A549 (cell line): Measurements from ENCODE around the gene SMYD5. TPM values are rescaled to one million over a fixed set of nuclear protein-coding genes. Genes with fewer than 3 reads are reported as not detected.

Source experiments
- ATAC-seq, 2 experiments: fragments of 200-7000 bp in 1 of 2; fragments of >200 bp in 1 of 2; cut with Nextera tagmentation in 1 of 2; cut with Tn5 transposase in 1 of 2; 3 replicates each; pipeline versions ENCODE4 v1.8.0 to v1.9.1; 2018 to 2020; ENCODE audit warnings: mild to moderate bottlenecking in 1 of 2, moderate library complexity in 1 of 2
- CTCF ChIA-PET: fragments of 300-600 bp; sonication (Branson Sonifier 250); formaldehyde crosslinking; extraction: SDS; loops from one replicate; lab custom pipeline; 2021; ENCODE audit warnings: antibody characterized with exemption, inconsistent platforms; lab: Yijun Ruan, JAX
- POLR2A ChIA-PET: fragments of 350-600 bp; formaldehyde crosslinking; extraction: SDS; loops from one replicate; lab custom pipeline; 2021; ENCODE audit warnings: antibody characterized with exemption, inconsistent platforms; lab: Yijun Ruan, JAX
- DNase-seq, 2 experiments: peaks; one replicate each; pipeline versions ENCODE4 v3.0.0 to v3.0.0-alpha.2; 2011 to 2016; ENCODE audit warnings: low read depth in 1 of 2, low spot score in 1 of 2
- FAIRE-seq: peaks from 2 replicates; lab custom pipeline; 2011; peaks lifted over from hg19 to GRCh38; lab: Jason Lieb, UNC
- H3K27ac ChIP-seq, 2 experiments: fragments of >200 bp; sonication (Bioruptor Twin); formaldehyde crosslinking; 3 replicates each; pipeline ENCODE4 v1.5.1; 2016 to 2017
- H3K4me1 ChIP-seq: fragments of >200 bp; sonication (Bioruptor Twin); formaldehyde crosslinking; 3 replicates; pipeline ENCODE4 v1.6.1; 2016
- H3K4me2 ChIP-seq: fragments of >200 bp; sonication (Bioruptor Twin); formaldehyde crosslinking; 3 replicates; pipeline ENCODE4 v1.6.1; 2016
- H3K4me3 ChIP-seq: fragments of >200 bp; sonication (Bioruptor Twin); formaldehyde crosslinking; 3 replicates; pipeline ENCODE4 v1.5.1; 2016
- H3K9me3 ChIP-seq: fragments of >200 bp; sonication (Bioruptor Twin); formaldehyde crosslinking; 3 replicates; pipeline ENCODE4 v1.6.1; 2016
- BCL3 ChIP-seq: fragments of >200 bp; sonication (Bioruptor Twin); formaldehyde crosslinking; IDR thresholded peaks from 3 replicates; pipeline ENCODE4 v1.6.1; 2016
- BHLHE40 ChIP-seq: IDR thresholded peaks from 2 replicates; pipeline ENCODE4 v1.6.1; 2012; ENCODE audit warnings: low read depth, low read length, inconsistent platforms
- CEBPB ChIP-seq, 2 experiments: fragments of >200 bp in 1 of 2; sonication (Bioruptor Twin) in 1 of 2; formaldehyde crosslinking in 1 of 2; IDR thresholded peaks; 2 replicates each; pipeline ENCODE4 v1.6.1; 2012 to 2016
- CHD4 ChIP-seq: fragments of 200-600 bp; sonication (generic); IDR thresholded peaks from 2 replicates; pipeline ENCODE4 v1.6.1; 2016; ENCODE audit warnings: antibody characterized with exemption, mild to moderate bottlenecking, borderline replicate concordance
- E2F6 ChIP-seq: IDR thresholded peaks from 2 replicates; pipeline ENCODE4 v1.6.1; 2012; ENCODE audit warnings: low read depth, borderline replicate concordance
- EP300 ChIP-seq, 2 experiments: fragments of >200 bp; sonication (Bioruptor Twin); formaldehyde crosslinking; IDR thresholded peaks; 2 replicates in 1 of 2; 3 replicates in 1 of 2; pipeline ENCODE4 v1.6.1; 2016 to 2017
- ESRRA ChIP-seq: fragments of 150-350 bp; IDR thresholded peaks from 2 replicates; pipeline ENCODE4 v1.6.1; 2014; ENCODE audit warnings: mild to moderate bottlenecking, low read length, borderline replicate concordance
- FOSB ChIP-seq: fragments of 250-450 bp; sonication (Bioruptor Pico); IDR thresholded peaks from 2 replicates; pipeline ENCODE4 v1.5.0; 2020; ENCODE audit warnings: mild to moderate bottlenecking, moderate library complexity
- FOXS1 ChIP-seq: fragments of 250-450 bp; sonication (Bioruptor Pico); IDR thresholded peaks from 2 replicates; pipeline ENCODE4 v1.5.0; 2020; ENCODE audit warnings: mild to moderate bottlenecking, moderate library complexity
- GATA3 ChIP-seq: IDR thresholded peaks from 2 replicates; pipeline ENCODE4 v1.6.1; 2012; ENCODE audit warnings: borderline replicate concordance
- JUN ChIP-seq, 2 experiments: fragments of >200 bp; sonication (Bioruptor Twin); formaldehyde crosslinking; IDR thresholded peaks; 2 replicates in 1 of 2; 3 replicates in 1 of 2; pipeline ENCODE4 v1.6.1; 2016 to 2017
- KDM5A ChIP-seq: fragments of 200-600 bp; sonication (generic); IDR thresholded peaks from 2 replicates; pipeline ENCODE4 v1.6.1; 2016; ENCODE audit warnings: antibody characterized with exemption, mild to moderate bottlenecking
- MYC ChIP-seq: IDR thresholded peaks from 2 replicates; pipeline ENCODE4 v1.6.1; 2012; ENCODE audit warnings: mild to moderate bottlenecking, inconsistent platforms, low read length, improper control_type of control experiment, borderline replicate concordance
- NFE2L2 ChIP-seq: fragments of 150-350 bp; conservative IDR thresholded peaks from 2 replicates; pipeline ENCODE4 v1.6.1; 2014; ENCODE audit warnings: low read length
- NR3C1 ChIP-seq: fragments of >200 bp; sonication (Bioruptor Twin); formaldehyde crosslinking; IDR thresholded peaks from 3 replicates; pipeline ENCODE4 v1.6.1; 2017
- PHF8 ChIP-seq: fragments of 200-600 bp; sonication (generic); IDR thresholded peaks from 2 replicates; pipeline ENCODE4 v1.6.1; 2016; ENCODE audit warnings: low read depth, mild to moderate bottlenecking, antibody characterized with exemption, moderate library complexity, borderline replicate concordance
- POLR2A ChIP-seq: IDR thresholded peaks from 2 replicates; pipeline ENCODE4 v1.6.1; 2012; ENCODE audit warnings: mild to moderate bottlenecking, low read length
- POLR2AphosphoS2 ChIP-seq: conservative IDR thresholded peaks from 2 replicates; pipeline ENCODE4 v1.6.1; 2012; ENCODE audit warnings: low read length, improper control_type of control experiment, inconsistent platforms
- RAD21 ChIP-seq, 2 experiments: fragments of >200 bp in 1 of 2; sonication (Bioruptor Twin) in 1 of 2; formaldehyde crosslinking in 1 of 2; IDR thresholded peaks in 1 of 2; conservative IDR thresholded peaks in 1 of 2; 2 replicates in 1 of 2; 3 replicates in 1 of 2; pipeline ENCODE4 v1.6.1; 2012 to 2018; ENCODE audit warnings: inconsistent platforms in 1 of 2
- RCOR1 ChIP-seq: fragments of 150-350 bp; IDR thresholded peaks from 2 replicates; pipeline ENCODE4 v1.6.1; 2014; ENCODE audit warnings: antibody characterized with exemption, low read length, low read depth
- RFX5 ChIP-seq: fragments of 450-650 bp; IDR thresholded peaks from 2 replicates; pipeline ENCODE4 v1.7.1; 2014; ENCODE audit warnings: antibody characterized with exemption, mild to moderate bottlenecking, moderate library complexity
- RNF2 ChIP-seq: fragments of 200-600 bp; sonication (generic); IDR thresholded peaks from 2 replicates; pipeline ENCODE4 v1.6.1; 2016; ENCODE audit warnings: low read depth, mild to moderate bottlenecking, antibody characterized with exemption, moderate library complexity, borderline replicate concordance
- SMC3 ChIP-seq: fragments of >200 bp; sonication (Bioruptor Twin); formaldehyde crosslinking; IDR thresholded peaks from 3 replicates; pipeline ENCODE4 v1.6.1; 2018; ENCODE audit warnings: inconsistent platforms
- SREBF2 ChIP-seq: fragments of 450-650 bp; IDR thresholded peaks from 2 replicates; pipeline ENCODE4 v1.6.1; 2014; ENCODE audit warnings: mild to moderate bottlenecking, moderate library complexity
- TFCP2L1 ChIP-seq: fragments of 250-450 bp; sonication (Bioruptor Pico); IDR thresholded peaks from 2 replicates; pipeline ENCODE4 v1.5.0; 2021; ENCODE audit warnings: mild to moderate bottlenecking
- TP53 ChIP-seq: fragments of 250-450 bp; sonication (Bioruptor Pico); IDR thresholded peaks from 2 replicates; pipeline ENCODE4 v1.5.0; 2021; ENCODE audit warnings: mild to moderate bottlenecking, moderate library complexity
- USF2 ChIP-seq: fragments of 450-650 bp; IDR thresholded peaks from 2 replicates; pipeline ENCODE4 v1.6.1; 2014; ENCODE audit warnings: antibody characterized with exemption
- ZFP36 ChIP-seq: fragments of 450-650 bp; IDR thresholded peaks from 2 replicates; pipeline ENCODE4 v1.6.1; 2014; ENCODE audit warnings: borderline replicate concordance; ENCODE audit not compliant: partially characterized antibody
- ZSCAN20 ChIP-seq: fragments of 250-450 bp; sonication (Bioruptor Pico); IDR thresholded peaks from 2 replicates; pipeline ENCODE4 v1.8.0; 2022; ENCODE audit warnings: mild to moderate bottlenecking, moderate library complexity
- WGBS: methylation state at CpG from one replicate; pipeline ENCODE4 v1.1.6; 2017; ENCODE audit errors: missing lambda C conversion rate; 5-methylcytosine and 5-hydroxymethylcytosine counted together
- polyA plus RNA-seq, 4 experiments: library from polyadenylated mRNA; depleted of rRNA in 3 of 4; stranded (reverse); fragments of >200 nt; fragmentation: RNase III in 1 of 4; extraction: RNeasy Plus Mini Kit Qiagen cat#74134 plus additional on column Dnase treatment in 1 of 4; gene quantifications; 2 replicates in 3 of 4; 3 replicates in 1 of 4; pipeline ENCODE4 v1.2.3, GENCODE V29; 2011 to 2017

SMYD5 gene
- polyA plus RNA-seq, 2 of the 4 experiments (the other 2 are of a cell fraction), result 40.3 to 46.7 TPM

GRCh38 chr2:73175663-73176204 lies 38.3 kb upstream of the SMYD5 start:
- FAIRE-seq (no peak), ATAC-seq (no peak), DNase-seq (no peak)
- CTCF ChIA-PET, result interaction anchor here (0.6 to 11.5 kb wide), 20 partner anchors 11 to 409 kb away, joined by 3 to 251 read pairs (median 12); partner anchors contain the start of genes SMYD5 and SPR
- H3K4me1 ChIP-seq, result peaks cover 11% of the 10 kb centered on the region
- no peak overlapping the region for H3K4me3 ChIP-seq
- H3K9me3 ChIP-seq, result no peaks in the 10 kb centered on the region
- POLR2A ChIA-PET, result interaction anchor here (1.6 kb wide), 1 partner anchor 37 kb away, joined by 4 read pairs; no protein-coding TSS in a partner anchor
- no peak overlapping the region for H3K4me2 ChIP-seq
- no peak overlapping the region for H3K27ac ChIP-seq
- TF ChIP-seq RFX5 (no peak), SMC3 (no peak), NR3C1 (no peak), EP300 (IDR thresholded peaks at IDR 0.05) (no peak), BHLHE40 (no peak), RAD21 (conservative IDR thresholded peaks at IDR 0.05 in 1 of 2, IDR thresholded peaks at IDR 0.05 in 1 of 2) (no peak), KDM5A (no peak), E2F6 (no peak), RCOR1 (no peak), USF2 (no peak), SREBF2 (no peak), TP53 (no peak), FOXS1 (CRISPR knock-in tag) (no peak), TFCP2L1 (CRISPR knock-in tag) (no peak), POLR2AphosphoS2 (no peak), ZSCAN20 (CRISPR knock-in tag) (no peak)
- WGBS, result 88% methylated on average over 47 of the region's 59 CpGs

GRCh38 chr2:73176205-73176880 lies 37.7 kb upstream of the SMYD5 start:
- no peaks in the 10 kb centered on the region for H3K9me3 ChIP-seq
- POLR2A ChIA-PET, result no interaction called here
- peak overlapping the region in 1 of 2 experiments; percentile 86; a peak in 3 of 6 replicates for H3K27ac ChIP-seq
- TF ChIP-seq ZFP36 (peak; percentile 33), RNF2 (no peak)
- 72% methylated on average over 31 of the region's 31 CpGs for WGBS
- CTCF ChIA-PET, result interaction anchor here (0.5 to 11.5 kb wide), 75 partner anchors 9 to 1916 kb away, joined by 3 to 251 read pairs (median 7); partner anchors contain the start of genes CCT7, EGR4, NOTO and PRADC1
- peaks cover 11% of the 10 kb centered on the region for H3K4me1 ChIP-seq
- DNase-seq (no peak), FAIRE-seq (no peak), ATAC-seq (no peak)
- H3K4me3 ChIP-seq, result peak overlapping the region; percentile 50
- peak overlapping the region; percentile 82 for H3K4me2 ChIP-seq

- peak overlapping the region; percentile 50 for H3K4me3 ChIP-seq
- no peaks in the 10 kb centered on the region for H3K9me3 ChIP-seq
- WGBS, result 7% methylated on average over 29 of the region's 56 CpGs
- H3K4me2 ChIP-seq, result peak overlapping the region; percentile 82
- peak overlapping the region; percentile 67 to 86 for H3K27ac ChIP-seq
- DNase-seq (peak; percentile 87 to 95), ATAC-seq (peak; percentile 86 to 96), FAIRE-seq (no peak)
- CTCF ChIA-PET, result interaction anchor here (0.5 to 11.5 kb wide), 101 partner anchors 10 to 1917 kb away, joined by 3 to 251 read pairs (median 6); partner anchors contain the start of genes CCT7, EGR4, NOTO and PRADC1
- POLR2A ChIA-PET, result interaction anchor here (0.7 to 1.1 kb wide), 5 partner anchors 36 to 284 kb away, joined by 3 to 5 read pairs (median 3); partner anchors contain the start of gene CCT7
- peaks cover 11% of the 10 kb centered on the region for H3K4me1 ChIP-seq
- no peak for TF ChIP-seq CHD4
- TF ChIP-seq POLR2AphosphoS2, result no peak
- peak; percentile 56; the same call in 1 of the 2 replicates for TF ChIP-seq PHF8
- no peak for TF ChIP-seq ZFP36
- no peak for TF ChIP-seq ESRRA
- TF ChIP-seq NR3C1, result no peak
- peak; percentile 92 for TF ChIP-seq SMC3
- no peak for TF ChIP-seq EP300 (IDR thresholded peaks at IDR 0.05)
- TF ChIP-seq JUN (IDR thresholded peaks at IDR 0.05), result peak in 1 of 2 experiments; percentile 35; a peak in 1 of 5 replicates
- no peak for TF ChIP-seq CEBPB (IDR thresholded peaks at IDR 0.05)
- no peak for TF ChIP-seq BCL3
- TF ChIP-seq NFE2L2, result 0 out of 2 replicates have a peak, but pooled peaks have one; percentile 16
- TF ChIP-seq RNF2, result peak; percentile 58; the same call in 1 of the 2 replicates
- 0 out of 2 replicates have a peak, but pooled peaks have one; percentile 47 for TF ChIP-seq MYC
- TF ChIP-seq KDM5A, result 0 out of 2 replicates have a peak, but pooled peaks have one; percentile 19
- TF ChIP-seq POLR2A, result 0 out of 2 replicates have a peak, but pooled peaks have one; percentile 18
- no peak for TF ChIP-seq FOSB (CRISPR knock-in tag)
- TF ChIP-seq GATA3, result 0 out of 2 replicates have a peak, but pooled peaks have one; percentile 1
- TF ChIP-seq TFCP2L1 (CRISPR knock-in tag), result peak; percentile 66; the same call in 1 of the 2 replicates
Measured at GRCh38 chr2:73176881-73177644, 37.0 kb upstream of the SMYD5 start.
